GM23338 (cell line): ENCODE results near the gene COL4A6. TPM values are rescaled to one million over a fixed set of nuclear protein-coding genes. Genes with fewer than 3 reads are reported as not detected.

ENCODE experiments used
- ATAC-seq: fragments of 200-7000 bp; cut with Tn5 transposase; 3 replicates; pipeline ENCODE4 v1.9.1; 2020
- DNase-seq: peaks from one replicate; pipeline ENCODE4 v3.0.0-alpha.2; 2015; ENCODE audit warnings: low spot score
- H2AFZ ChIP-seq: fragments of 200-600 bp; sonication (generic); 2 replicates; pipeline ENCODE4 v1.8.0; 2016; ENCODE audit warnings: antibody characterized with exemption, mild to moderate bottlenecking, moderate library complexity
- H3F3A ChIP-seq: fragments of 200-600 bp; sonication (generic); replicated peaks from 2 replicates; pipeline ENCODE4 v1.8.0; 2017; ENCODE audit warnings: antibody characterized with exemption, mixed run types, low read depth
- H3K27ac ChIP-seq: fragments of 200-600 bp; sonication (generic); 2 replicates; pipeline ENCODE4 v1.6.1; 2016; ENCODE audit warnings: low read depth
- H3K27me3 ChIP-seq: fragments of 200-600 bp; sonication (generic); 2 replicates; pipeline ENCODE4 v1.8.0; 2016; ENCODE audit warnings: mild to moderate bottlenecking, mixed run types, moderate library complexity; ENCODE audit not compliant: insufficient read depth
- H3K36me3 ChIP-seq: fragments of 200-600 bp; sonication (generic); 2 replicates; pipeline ENCODE4 v1.8.0; 2016; ENCODE audit warnings: mild to moderate bottlenecking; ENCODE audit not compliant: insufficient read depth
- H3K4me1 ChIP-seq: fragments of 200-600 bp; sonication (generic); 2 replicates; pipeline ENCODE4 v1.8.0; 2016; ENCODE audit warnings: mild to moderate bottlenecking, moderate library complexity; ENCODE audit not compliant: insufficient read depth
- H3K4me2 ChIP-seq: fragments of 200-600 bp; sonication (generic); 2 replicates; pipeline ENCODE4 v1.7.1; 2017; ENCODE audit warnings: mixed run types
- H3K4me3 ChIP-seq: fragments of 200-600 bp; sonication (generic); 2 replicates; pipeline ENCODE4 v1.6.1; 2016; ENCODE audit warnings: mixed run types
- H3K79me2 ChIP-seq: fragments of 200-600 bp; sonication (generic); replicated peaks from 2 replicates; pipeline ENCODE4 v1.8.0; 2017; ENCODE audit warnings: mild to moderate bottlenecking; ENCODE audit not compliant: insufficient read depth
- H3K9me2 ChIP-seq: fragments of 200-600 bp; sonication (generic); 2 replicates; pipeline ENCODE4 v1.8.0; 2017; ENCODE audit not compliant: insufficient read depth
- H4K20me1 ChIP-seq: fragments of 200-600 bp; sonication (generic); replicated peaks from 2 replicates; pipeline ENCODE4 v1.8.0; 2017; ENCODE audit warnings: mild to moderate bottlenecking; ENCODE audit not compliant: insufficient read depth
- H3K27ac Mint-ChIP-seq: 2 replicates; pipeline ENCODE4 v1.8.0; 2020; ENCODE audit warnings: inconsistent platforms, mild to moderate bottlenecking, moderate library complexity, mixed read lengths
- H3K27me3 Mint-ChIP-seq: 3 replicates; pipeline ENCODE4 v1.8.0; 2022; ENCODE audit warnings: low read depth, mild to moderate bottlenecking, moderate library complexity, mixed read lengths, inconsistent platforms; ENCODE audit not compliant: insufficient read depth, poor library complexity
- H3K36me3 Mint-ChIP-seq: 3 replicates; pipeline ENCODE4 v1.8.0; 2021; ENCODE audit warnings: low read depth, mild to moderate bottlenecking, inconsistent platforms, moderate library complexity, mixed read lengths
- H3K4me1 Mint-ChIP-seq: 3 replicates; pipeline ENCODE4 v1.8.0; 2020; ENCODE audit warnings: mild to moderate bottlenecking, inconsistent platforms, mixed read lengths
- H3K4me3 Mint-ChIP-seq: 3 replicates; pipeline ENCODE4 v1.8.0; 2021; ENCODE audit warnings: moderate library complexity, mild to moderate bottlenecking, inconsistent platforms, mixed read lengths
- H3K9me3 Mint-ChIP-seq: 3 replicates; pipeline ENCODE4 v1.8.0; 2020; ENCODE audit warnings: moderate library complexity, mild to moderate bottlenecking, inconsistent platforms, mixed read lengths
- CREB1 ChIP-seq: fragments of 250-450 bp; sonication (Bioruptor Pico); IDR thresholded peaks from 2 replicates; pipeline ENCODE4 v1.5.0; 2020; ENCODE audit warnings: low read depth, mild to moderate bottlenecking, moderate library complexity
- EZH2 ChIP-seq: fragments of 200-600 bp; sonication (generic); IDR thresholded peaks from one replicate; pipeline ENCODE4 v1.8.0; 2017; ENCODE audit warnings: antibody characterized with exemption, mild to moderate bottlenecking, low read depth; ENCODE audit not compliant: unreplicated experiment
- EZH2phosphoT487 ChIP-seq: fragments of 200-600 bp; sonication (generic); IDR thresholded peaks from one replicate; pipeline ENCODE4 v1.8.1; 2018; ENCODE audit warnings: antibody characterized with exemption; ENCODE audit not compliant: unreplicated experiment
- JUNB ChIP-seq: IDR thresholded peaks from one replicate; pipeline ENCODE4 v1.6.1; 2016; ENCODE audit warnings: antibody characterized with exemption; ENCODE audit not compliant: unreplicated experiment
- NANOG ChIP-seq: IDR thresholded peaks from 2 replicates; pipeline ENCODE4 v1.6.1; 2016; ENCODE audit warnings: antibody characterized with exemption, borderline replicate concordance
- POLR2AphosphoS5 ChIP-seq: IDR thresholded peaks from 2 replicates; pipeline ENCODE4 v1.6.1; 2016; ENCODE audit warnings: antibody characterized with exemption, low read depth
- STAT1 ChIP-seq: IDR thresholded peaks from one replicate; pipeline ENCODE4 v1.6.1; 2016; ENCODE audit warnings: antibody characterized with exemption; ENCODE audit not compliant: unreplicated experiment
- ZNF114 ChIP-seq: fragments of 250-450 bp; sonication (Bioruptor Pico); IDR thresholded peaks from 2 replicates; pipeline ENCODE4 v1.5.0; 2020; ENCODE audit warnings: mild to moderate bottlenecking, moderate library complexity
- ZNF331 ChIP-seq: fragments of 250-450 bp; sonication (Bioruptor Pico); IDR thresholded peaks from 2 replicates; pipeline ENCODE4 v1.5.0; 2020; ENCODE audit warnings: low read depth, mild to moderate bottlenecking, moderate library complexity
- polyA plus RNA-seq: library from polyadenylated mRNA; unstranded; fragments of >200 nt; fragmentation: Nextera tagmentation; extraction: Ambion mirVana; gene quantifications from 2 replicates; pipeline ENCODE4 v1.2.1, GENCODE V29; 2016
- total RNA-seq: library from RNA; depleted of rRNA; stranded (reverse); fragments of >200 nt; shearing (Covaris generic); gene quantifications from 2 replicates; pipeline ENCODE4 v1.2.3, GENCODE V29; 2014
- TF ChIP-seq, protein P1 (sequence below): fragments of 250-450 bp; sonication (Bioruptor Pico); IDR thresholded peaks from 2 replicates; pipeline ENCODE4 v1.5.0; 2020; ENCODE audit warnings: mild to moderate bottlenecking, moderate library complexity
- TF ChIP-seq, protein P2 (sequence below), 2 experiments: fragments of 200-600 bp in 1 of 2; sonication (generic) in 1 of 2; conservative IDR thresholded peaks; 2 replicates each; pipeline versions ENCODE4 v1.5.1 to v1.6.1; 2016 to 2017; ENCODE audit warnings: antibody characterized with exemption in 2 of 2, low read depth in 2 of 2, mild to moderate bottlenecking in 2 of 2, moderate library complexity in 1 of 2
- TF ChIP-seq, protein P3 (sequence below): IDR thresholded peaks from one replicate; pipeline ENCODE4 v1.6.1; 2018; ENCODE audit warnings: antibody characterized with exemption; ENCODE audit not compliant: unreplicated experiment
- TF ChIP-seq, protein P4 (sequence below): IDR thresholded peaks from 2 replicates; pipeline ENCODE4 v1.6.1; 2016; ENCODE audit warnings: antibody characterized with exemption

COL4A6 gene
- total and polyA plus RNA-seq, 2 experiments from 2014 or later: 4.1 to 15.2 TPM

DNA sequence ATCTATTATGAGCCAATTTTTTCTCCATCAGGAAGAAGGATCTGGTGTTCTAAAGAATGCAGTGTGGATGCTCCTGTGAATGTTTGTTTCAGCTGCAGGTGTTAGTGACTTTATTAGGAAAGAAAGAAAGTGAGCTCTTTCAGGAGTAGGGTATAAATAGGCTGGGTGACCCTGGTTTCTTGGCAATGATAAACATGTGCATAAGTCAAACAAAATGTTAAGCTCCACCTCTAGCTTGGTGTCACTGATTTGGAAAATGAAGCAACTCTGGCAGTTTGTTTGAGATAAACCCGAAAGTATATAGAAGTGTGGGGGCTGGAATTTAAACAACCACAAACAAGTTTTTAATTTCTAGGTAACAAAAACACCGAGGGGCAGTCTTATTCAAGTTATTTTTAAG, 152.3 kb downstream of the COL4A6 start:
- H3K27ac Mint-ChIP-seq: no peak overlapping the region
- H2AFZ ChIP-seq: no peak overlapping the region
- H3K36me3 Mint-ChIP-seq: no peaks in the 10 kb centered on the region
- H3K4me2 ChIP-seq: no peak overlapping the region
- no peaks in the 10 kb centered on the region for H3K4me1 Mint-ChIP-seq
- no peak overlapping the region for H3K4me3 Mint-ChIP-seq
- H3K9me3 Mint-ChIP-seq: no peaks in the 10 kb centered on the region
- no peak overlapping the region for H3K27ac ChIP-seq
- H3K9me2 ChIP-seq: no peaks in the 10 kb centered on the region
- no peaks in the 10 kb centered on the region for H3K4me1 ChIP-seq
- no peaks in the 10 kb centered on the region for H4K20me1 ChIP-seq
- H3K79me2 ChIP-seq: no peaks in the 10 kb centered on the region
- H3K36me3 ChIP-seq: no peaks in the 10 kb centered on the region
- TF ChIP-seq, protein P1, sequence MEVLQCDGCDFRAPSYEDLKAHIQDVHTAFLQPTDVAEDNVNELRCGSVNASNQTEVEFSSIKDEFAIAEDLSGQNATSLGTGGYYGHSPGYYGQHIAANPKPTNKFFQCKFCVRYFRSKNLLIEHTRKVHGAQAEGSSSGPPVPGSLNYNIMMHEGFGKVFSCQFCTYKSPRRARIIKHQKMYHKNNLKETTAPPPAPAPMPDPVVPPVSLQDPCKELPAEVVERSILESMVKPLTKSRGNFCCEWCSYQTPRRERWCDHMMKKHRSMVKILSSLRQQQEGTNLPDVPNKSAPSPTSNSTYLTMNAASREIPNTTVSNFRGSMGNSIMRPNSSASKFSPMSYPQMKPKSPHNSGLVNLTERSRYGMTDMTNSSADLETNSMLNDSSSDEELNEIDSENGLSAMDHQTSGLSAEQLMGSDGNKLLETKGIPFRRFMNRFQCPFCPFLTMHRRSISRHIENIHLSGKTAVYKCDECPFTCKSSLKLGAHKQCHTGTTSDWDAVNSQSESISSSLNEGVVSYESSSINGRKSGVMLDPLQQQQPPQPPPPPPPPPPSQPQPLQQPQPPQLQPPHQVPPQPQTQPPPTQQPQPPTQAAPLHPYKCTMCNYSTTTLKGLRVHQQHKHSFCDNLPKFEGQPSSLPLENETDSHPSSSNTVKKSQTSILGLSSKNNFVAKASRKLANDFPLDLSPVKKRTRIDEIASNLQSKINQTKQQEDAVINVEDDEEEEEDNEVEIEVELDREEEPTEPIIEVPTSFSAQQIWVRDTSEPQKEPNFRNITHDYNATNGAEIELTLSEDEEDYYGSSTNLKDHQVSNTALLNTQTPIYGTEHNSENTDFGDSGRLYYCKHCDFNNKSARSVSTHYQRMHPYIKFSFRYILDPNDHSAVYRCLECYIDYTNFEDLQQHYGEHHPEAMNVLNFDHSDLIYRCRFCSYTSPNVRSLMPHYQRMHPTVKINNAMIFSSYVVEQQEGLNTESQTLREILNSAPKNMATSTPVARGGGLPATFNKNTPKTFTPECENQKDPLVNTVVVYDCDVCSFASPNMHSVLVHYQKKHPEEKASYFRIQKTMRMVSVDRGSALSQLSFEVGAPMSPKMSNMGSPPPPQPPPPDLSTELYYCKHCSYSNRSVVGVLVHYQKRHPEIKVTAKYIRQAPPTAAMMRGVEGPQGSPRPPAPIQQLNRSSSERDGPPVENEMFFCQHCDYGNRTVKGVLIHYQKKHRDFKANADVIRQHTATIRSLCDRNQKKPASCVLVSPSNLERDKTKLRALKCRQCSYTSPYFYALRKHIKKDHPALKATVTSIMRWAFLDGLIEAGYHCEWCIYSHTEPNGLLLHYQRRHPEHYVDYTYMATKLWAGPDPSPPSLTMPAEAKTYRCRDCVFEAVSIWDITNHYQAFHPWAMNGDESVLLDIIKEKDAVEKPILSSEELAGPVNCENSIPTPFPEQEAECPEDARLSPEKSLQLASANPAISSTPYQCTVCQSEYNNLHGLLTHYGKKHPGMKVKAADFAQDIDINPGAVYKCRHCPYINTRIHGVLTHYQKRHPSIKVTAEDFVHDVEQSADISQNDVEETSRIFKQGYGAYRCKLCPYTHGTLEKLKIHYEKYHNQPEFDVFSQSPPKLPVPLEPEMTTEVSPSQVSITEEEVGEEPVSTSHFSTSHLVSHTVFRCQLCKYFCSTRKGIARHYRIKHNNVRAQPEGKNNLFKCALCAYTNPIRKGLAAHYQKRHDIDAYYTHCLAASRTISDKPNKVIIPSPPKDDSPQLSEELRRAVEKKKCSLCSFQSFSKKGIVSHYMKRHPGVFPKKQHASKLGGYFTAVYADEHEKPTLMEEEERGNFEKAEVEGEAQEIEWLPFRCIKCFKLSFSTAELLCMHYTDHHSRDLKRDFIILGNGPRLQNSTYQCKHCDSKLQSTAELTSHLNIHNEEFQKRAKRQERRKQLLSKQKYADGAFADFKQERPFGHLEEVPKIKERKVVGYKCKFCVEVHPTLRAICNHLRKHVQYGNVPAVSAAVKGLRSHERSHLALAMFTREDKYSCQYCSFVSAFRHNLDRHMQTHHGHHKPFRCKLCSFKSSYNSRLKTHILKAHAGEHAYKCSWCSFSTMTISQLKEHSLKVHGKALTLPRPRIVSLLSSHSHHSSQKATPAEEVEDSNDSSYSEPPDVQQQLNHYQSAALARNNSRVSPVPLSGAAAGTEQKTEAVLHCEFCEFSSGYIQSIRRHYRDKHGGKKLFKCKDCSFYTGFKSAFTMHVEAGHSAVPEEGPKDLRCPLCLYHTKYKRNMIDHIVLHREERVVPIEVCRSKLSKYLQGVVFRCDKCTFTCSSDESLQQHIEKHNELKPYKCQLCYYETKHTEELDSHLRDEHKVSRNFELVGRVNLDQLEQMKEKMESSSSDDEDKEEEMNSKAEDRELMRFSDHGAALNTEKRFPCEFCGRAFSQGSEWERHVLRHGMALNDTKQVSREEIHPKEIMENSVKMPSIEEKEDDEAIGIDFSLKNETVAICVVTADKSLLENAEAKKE (CRISPR knock-in tag): no peak
- TF ChIP-seq POLR2AphosphoS5 (no peak), ZNF331 (CRISPR knock-in tag) (no peak), STAT1 (no peak), ZNF114 (CRISPR knock-in tag) (no peak), JUNB (no peak), CREB1 (CRISPR knock-in tag) (no peak), NANOG (no peak), EZH2 (no peak), EZH2phosphoT487 (no peak)
- TF ChIP-seq, protein P2, sequence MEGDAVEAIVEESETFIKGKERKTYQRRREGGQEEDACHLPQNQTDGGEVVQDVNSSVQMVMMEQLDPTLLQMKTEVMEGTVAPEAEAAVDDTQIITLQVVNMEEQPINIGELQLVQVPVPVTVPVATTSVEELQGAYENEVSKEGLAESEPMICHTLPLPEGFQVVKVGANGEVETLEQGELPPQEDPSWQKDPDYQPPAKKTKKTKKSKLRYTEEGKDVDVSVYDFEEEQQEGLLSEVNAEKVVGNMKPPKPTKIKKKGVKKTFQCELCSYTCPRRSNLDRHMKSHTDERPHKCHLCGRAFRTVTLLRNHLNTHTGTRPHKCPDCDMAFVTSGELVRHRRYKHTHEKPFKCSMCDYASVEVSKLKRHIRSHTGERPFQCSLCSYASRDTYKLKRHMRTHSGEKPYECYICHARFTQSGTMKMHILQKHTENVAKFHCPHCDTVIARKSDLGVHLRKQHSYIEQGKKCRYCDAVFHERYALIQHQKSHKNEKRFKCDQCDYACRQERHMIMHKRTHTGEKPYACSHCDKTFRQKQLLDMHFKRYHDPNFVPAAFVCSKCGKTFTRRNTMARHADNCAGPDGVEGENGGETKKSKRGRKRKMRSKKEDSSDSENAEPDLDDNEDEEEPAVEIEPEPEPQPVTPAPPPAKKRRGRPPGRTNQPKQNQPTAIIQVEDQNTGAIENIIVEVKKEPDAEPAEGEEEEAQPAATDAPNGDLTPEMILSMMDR (conservative IDR thresholded peaks at IDR 0.05; ENCODE audit: low read depth in 2 of 2): no peak
- TF ChIP-seq, protein P3, sequence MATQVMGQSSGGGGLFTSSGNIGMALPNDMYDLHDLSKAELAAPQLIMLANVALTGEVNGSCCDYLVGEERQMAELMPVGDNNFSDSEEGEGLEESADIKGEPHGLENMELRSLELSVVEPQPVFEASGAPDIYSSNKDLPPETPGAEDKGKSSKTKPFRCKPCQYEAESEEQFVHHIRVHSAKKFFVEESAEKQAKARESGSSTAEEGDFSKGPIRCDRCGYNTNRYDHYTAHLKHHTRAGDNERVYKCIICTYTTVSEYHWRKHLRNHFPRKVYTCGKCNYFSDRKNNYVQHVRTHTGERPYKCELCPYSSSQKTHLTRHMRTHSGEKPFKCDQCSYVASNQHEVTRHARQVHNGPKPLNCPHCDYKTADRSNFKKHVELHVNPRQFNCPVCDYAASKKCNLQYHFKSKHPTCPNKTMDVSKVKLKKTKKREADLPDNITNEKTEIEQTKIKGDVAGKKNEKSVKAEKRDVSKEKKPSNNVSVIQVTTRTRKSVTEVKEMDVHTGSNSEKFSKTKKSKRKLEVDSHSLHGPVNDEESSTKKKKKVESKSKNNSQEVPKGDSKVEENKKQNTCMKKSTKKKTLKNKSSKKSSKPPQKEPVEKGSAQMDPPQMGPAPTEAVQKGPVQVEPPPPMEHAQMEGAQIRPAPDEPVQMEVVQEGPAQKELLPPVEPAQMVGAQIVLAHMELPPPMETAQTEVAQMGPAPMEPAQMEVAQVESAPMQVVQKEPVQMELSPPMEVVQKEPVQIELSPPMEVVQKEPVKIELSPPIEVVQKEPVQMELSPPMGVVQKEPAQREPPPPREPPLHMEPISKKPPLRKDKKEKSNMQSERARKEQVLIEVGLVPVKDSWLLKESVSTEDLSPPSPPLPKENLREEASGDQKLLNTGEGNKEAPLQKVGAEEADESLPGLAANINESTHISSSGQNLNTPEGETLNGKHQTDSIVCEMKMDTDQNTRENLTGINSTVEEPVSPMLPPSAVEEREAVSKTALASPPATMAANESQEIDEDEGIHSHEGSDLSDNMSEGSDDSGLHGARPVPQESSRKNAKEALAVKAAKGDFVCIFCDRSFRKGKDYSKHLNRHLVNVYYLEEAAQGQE: no peak
- TF ChIP-seq, protein P4, sequence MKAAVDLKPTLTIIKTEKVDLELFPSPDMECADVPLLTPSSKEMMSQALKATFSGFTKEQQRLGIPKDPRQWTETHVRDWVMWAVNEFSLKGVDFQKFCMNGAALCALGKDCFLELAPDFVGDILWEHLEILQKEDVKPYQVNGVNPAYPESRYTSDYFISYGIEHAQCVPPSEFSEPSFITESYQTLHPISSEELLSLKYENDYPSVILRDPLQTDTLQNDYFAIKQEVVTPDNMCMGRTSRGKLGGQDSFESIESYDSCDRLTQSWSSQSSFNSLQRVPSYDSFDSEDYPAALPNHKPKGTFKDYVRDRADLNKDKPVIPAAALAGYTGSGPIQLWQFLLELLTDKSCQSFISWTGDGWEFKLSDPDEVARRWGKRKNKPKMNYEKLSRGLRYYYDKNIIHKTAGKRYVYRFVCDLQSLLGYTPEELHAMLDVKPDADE: no peak
- no peaks in the 10 kb centered on the region for H3K27me3 ChIP-seq
- no peak overlapping the region for H3K4me3 ChIP-seq
- ATAC-seq: no peak
- H3F3A ChIP-seq: no peaks in the 10 kb centered on the region
- peaks cover 2% of the 10 kb centered on the region for H3K27me3 Mint-ChIP-seq
- DNase-seq: no peak
